GM12874 (cell line): Measurements from ENCODE around the gene EYA2.
A peak's percentile ranks its signal among the peaks of the same experiment; 100 is the strongest.

ENCODE experiments used
- TF ChIP-seq, protein P1 (sequence below): IDR thresholded peaks from 2 replicates; pipeline ENCODE4 v1.5.1; 2011; ENCODE audit warnings: low read depth, mild to moderate bottlenecking, control low read depth, low read length, moderate library complexity; ENCODE audit not compliant: insufficient read depth

EYA2 gene

DNA sequence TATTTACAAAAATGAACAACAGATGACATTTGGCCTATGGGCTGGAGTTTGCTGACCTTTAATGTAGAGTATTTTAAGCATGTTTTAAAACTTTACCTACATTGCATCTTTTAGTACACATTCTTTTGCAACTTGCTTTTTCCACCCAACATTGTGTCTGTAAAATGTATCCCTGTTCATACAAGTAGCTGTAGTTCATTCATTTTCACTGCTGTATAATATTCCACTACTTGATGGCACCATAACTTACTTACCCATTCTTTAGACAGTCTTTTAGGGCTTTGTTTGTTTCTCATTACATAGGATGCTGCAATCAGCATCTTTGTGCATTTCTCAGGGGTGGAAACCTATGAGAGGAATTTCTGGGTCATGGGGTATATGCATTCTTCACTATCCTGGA is 115.1 kb downstream of the EYA2 start:
- TF ChIP-seq, protein P1, sequence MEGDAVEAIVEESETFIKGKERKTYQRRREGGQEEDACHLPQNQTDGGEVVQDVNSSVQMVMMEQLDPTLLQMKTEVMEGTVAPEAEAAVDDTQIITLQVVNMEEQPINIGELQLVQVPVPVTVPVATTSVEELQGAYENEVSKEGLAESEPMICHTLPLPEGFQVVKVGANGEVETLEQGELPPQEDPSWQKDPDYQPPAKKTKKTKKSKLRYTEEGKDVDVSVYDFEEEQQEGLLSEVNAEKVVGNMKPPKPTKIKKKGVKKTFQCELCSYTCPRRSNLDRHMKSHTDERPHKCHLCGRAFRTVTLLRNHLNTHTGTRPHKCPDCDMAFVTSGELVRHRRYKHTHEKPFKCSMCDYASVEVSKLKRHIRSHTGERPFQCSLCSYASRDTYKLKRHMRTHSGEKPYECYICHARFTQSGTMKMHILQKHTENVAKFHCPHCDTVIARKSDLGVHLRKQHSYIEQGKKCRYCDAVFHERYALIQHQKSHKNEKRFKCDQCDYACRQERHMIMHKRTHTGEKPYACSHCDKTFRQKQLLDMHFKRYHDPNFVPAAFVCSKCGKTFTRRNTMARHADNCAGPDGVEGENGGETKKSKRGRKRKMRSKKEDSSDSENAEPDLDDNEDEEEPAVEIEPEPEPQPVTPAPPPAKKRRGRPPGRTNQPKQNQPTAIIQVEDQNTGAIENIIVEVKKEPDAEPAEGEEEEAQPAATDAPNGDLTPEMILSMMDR: no peak

DNA sequence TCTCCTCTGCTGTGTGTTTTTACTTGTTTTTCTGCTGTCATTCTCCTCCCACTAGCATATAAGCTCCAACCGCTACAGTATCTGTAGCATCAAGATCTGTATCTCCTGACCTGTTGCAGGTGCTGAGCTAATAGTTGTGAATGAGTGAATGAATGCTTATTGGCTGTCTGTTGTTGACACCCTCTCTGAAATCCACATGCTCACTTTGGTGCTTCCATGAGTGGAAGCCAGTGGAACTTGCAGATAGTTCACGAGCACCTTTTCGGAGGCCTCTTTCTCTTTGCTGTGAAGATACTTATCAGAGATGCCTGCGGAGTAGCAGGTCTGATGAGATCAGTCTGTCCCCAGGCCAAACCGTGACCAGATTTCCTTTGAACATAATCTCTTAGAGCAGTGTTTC is 117.3 kb downstream of the EYA2 start:
- TF ChIP-seq, protein P1: no peak

DNA sequence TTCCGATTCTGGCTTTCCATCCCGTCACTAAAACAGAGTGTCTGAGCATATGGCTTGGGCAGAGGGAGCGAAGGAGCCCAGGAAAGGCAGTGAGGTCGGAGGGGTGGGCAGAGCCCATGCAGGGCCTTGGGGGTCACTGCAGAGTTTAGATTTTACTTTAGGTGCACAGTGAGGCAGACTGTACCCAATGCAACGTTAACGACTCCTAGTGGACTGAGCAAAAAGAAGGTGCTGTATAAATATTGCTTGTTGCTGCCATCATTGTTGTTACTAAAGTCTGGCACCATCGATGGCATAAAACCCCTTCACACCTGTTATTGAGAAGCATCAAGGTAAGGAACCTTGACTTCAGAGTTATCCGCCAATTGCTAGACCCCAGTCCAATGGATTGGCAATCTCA is 119.0 kb downstream of the EYA2 start:
- TF ChIP-seq, protein P1: 0 out of 2 replicates have a peak, but pooled peaks have one; percentile 1

DNA sequence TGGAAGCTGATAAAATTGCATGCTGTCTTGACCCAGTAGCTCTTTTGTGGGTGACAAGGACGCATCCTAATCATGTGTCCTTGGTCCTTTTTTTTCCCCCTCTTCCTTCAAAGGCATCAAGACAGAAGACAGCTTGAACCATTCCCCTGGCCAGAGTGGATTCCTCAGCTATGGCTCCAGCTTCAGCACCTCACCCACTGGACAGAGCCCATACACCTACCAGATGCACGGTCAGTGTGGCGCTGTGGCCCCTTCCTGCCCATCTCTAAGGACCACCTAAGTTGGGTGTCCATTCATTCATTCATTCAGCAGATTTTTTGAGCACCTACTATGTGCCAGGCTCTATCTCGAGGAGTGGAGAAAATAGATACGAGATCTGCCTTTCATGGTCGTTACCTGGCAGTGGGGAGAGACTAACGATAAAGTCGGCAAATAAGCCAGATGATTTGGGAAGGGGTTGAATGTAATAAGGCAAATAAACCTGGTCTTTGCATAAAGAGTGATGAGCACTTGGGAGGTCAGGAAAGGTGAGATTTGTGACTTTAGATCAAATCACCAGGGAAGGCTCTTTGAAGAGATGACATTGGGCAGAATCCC is 121.5 kb downstream of the EYA2 start:
- TF ChIP-seq, protein P1: no peak

DNA sequence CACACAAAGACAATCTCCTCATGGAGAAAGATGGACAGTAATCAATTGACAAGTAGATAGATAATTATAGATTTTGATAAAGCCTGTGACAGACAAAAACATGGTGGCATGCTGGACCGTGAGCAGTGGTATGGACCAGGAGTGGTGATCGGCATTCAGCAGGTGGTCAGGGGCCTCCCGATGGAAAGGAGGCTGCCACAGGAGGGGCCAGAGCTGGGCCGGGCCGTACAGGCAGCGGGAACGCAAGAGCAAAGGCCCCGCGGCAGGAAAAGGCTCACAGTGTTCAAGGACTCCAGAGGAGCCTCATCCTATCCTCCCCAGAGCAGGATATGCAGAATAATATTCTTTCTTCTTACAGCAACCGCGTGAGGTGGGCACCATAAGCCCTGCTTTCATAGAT is 123.7 kb downstream of the EYA2 start:
- TF ChIP-seq, protein P1: no peak

DNA sequence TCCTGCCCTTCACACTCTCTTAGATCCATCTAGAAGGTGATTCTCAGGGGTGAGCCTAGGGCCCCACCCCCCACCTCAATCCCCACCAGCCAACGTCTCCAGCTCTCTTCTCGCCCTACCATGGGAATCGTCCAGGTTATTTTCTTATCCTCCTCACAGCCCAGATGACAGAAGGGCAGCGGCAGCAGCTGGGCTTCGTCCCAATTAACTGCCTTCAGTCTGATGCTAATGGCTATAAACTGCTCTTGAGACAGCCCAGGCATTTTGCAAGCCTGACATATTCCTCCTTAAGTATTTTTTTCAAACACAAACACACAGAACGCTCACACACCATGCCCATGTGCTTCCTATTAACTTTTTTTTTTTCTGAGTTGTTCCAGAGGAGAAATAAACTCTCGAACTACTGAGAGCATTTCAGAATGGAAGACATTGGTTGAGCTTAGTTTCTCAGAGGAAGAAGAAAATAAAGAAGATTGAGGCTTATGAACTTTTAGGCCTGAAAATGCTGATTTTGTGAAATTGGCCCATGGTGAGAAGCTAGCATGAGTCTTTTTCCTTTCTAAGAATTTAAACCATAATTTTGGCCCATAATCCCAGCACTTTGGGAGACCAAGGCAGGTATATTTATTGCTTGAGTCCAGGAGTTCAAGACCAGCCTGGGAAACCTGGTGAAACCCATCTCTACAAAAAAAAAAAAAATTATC is 124.6 kb downstream of the EYA2 start:
- TF ChIP-seq, protein P1: no peak

DNA sequence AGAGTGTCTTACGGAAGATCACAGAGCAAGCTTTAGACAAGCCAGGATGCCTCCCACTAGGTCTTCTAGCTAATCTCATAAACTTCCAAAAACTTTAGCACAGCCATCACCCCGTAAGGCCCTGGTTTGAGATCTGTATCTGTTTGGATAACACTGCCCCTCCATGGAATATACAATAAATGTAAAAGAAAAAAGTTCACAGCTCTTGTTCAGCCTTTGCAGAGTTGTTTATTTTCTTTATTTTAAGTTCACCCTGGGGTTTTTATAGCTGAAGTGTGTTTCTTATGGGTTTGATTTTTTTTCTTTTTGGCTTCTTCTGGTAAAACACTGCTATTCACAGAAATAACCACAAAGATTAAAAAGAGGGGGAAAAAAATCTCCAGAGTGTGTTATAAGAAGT is 125.6 kb downstream of the EYA2 start:
- TF ChIP-seq, protein P1: no peak
